Natural killer cell (primary cell): ENCODE results near the gene APH1A. TPM values are rescaled to one million over a fixed set of nuclear protein-coding genes. Genes with fewer than 3 reads are reported as not detected.

Source experiments
- ATAC-seq, 3 donors: fragments of 150-1000 bp in 2 of 3; fragments of 200-7000 bp in 1 of 3; cut with Tn5 transposase; 1 replicate in 1 of 3; 2 replicates in 2 of 3; pipeline ENCODE4 v1.10.0; 2021; ENCODE audit warnings: mild to moderate bottlenecking in 2 of 3, moderate library complexity in 2 of 3
- DNase-seq, 2 donors: peaks; one replicate each; pipeline versions ENCODE4 v3.0.0 to v3.0.0-alpha.2; 2013 to 2021; ENCODE audit warnings: mixed read lengths in 1 of 2
- H3K27ac ChIP-seq: one replicate; pipeline ENCODE4 v1.5.1; 2013; ENCODE audit warnings: mild to moderate bottlenecking, low read length
- H3K27me3 ChIP-seq: one replicate; pipeline ENCODE4 v1.6.1; 2013; ENCODE audit warnings: low read length; ENCODE audit not compliant: control insufficient read depth, insufficient read depth
- H3K36me3 ChIP-seq: one replicate; pipeline ENCODE4 v1.6.1; 2013; ENCODE audit warnings: low read length; ENCODE audit not compliant: control insufficient read depth, insufficient read depth
- H3K4me1 ChIP-seq: one replicate; pipeline ENCODE4 v1.6.1; 2013; ENCODE audit warnings: low read length; ENCODE audit not compliant: control insufficient read depth, insufficient read depth
- H3K4me3 ChIP-seq: one replicate; pipeline ENCODE4 v1.5.1; 2013; ENCODE audit warnings: low read length
- H3K9me3 ChIP-seq: one replicate; pipeline ENCODE4 v1.6.1; 2013; ENCODE audit warnings: low read length; ENCODE audit not compliant: control insufficient read depth, insufficient read depth
- H3K27ac Mint-ChIP-seq, 2 donors: one replicate each; pipeline ENCODE4 v1.8.0; 2022; ENCODE audit warnings: mild to moderate bottlenecking in 2 of 2, mixed read lengths in 2 of 2, moderate library complexity in 1 of 2
- H3K27me3 Mint-ChIP-seq, 2 donors: one replicate each; pipeline ENCODE4 v1.8.0; 2022; ENCODE audit warnings: low read depth in 2 of 2, mixed read lengths in 2 of 2
- H3K36me3 Mint-ChIP-seq: one replicate; pipeline ENCODE4 v1.8.0; 2022; ENCODE audit warnings: mixed read lengths
- H3K4me1 Mint-ChIP-seq, 2 donors: one replicate each; pipeline ENCODE4 v1.8.0; 2022; ENCODE audit warnings: mixed read lengths in 2 of 2
- H3K4me3 Mint-ChIP-seq: one replicate; pipeline ENCODE4 v1.8.0; 2022; ENCODE audit warnings: mild to moderate bottlenecking, moderate library complexity, mixed read lengths
- H3K9me3 Mint-ChIP-seq, 2 donors: one replicate each; pipeline ENCODE4 v1.8.0; 2022; ENCODE audit warnings: mixed read lengths in 2 of 2
- WGBS: methylation state at CpG from one replicate; pipeline ENCODE4 v1.1.7; 2013; ENCODE audit warnings: missing lambda C conversion rate; ENCODE audit not compliant: insufficient coverage; 5-methylcytosine and 5-hydroxymethylcytosine counted together
- intact Hi-C: fragments of 100-400 bp; cut with micrococcal nuclease; formaldehyde crosslinking; loops from one replicate; pipeline ENCODE4 v1.14.2; 2022
- total RNA-seq, 4 donors: library from RNA; stranded (reverse); fragments of 120-200 nt in 1 of 4; gene quantifications; one replicate each; pipeline versions ENCODE4 v1.2.3 to v1.2.4, GENCODE V29; 2013 to 2022
- TF ChIP-seq, protein P1 (sequence below): fragments of 200-600 bp; IDR thresholded peaks from one replicate; pipeline ENCODE4 v1.8.0; 2022; ENCODE audit warnings: antibody characterized with exemption

Gene APH1A
- total RNA-seq, 3 donors from 2014 or later (not counting 1 experiment from before 2014, with no cell fraction given) = 133 to 153 (median 143) TPM

DNA sequence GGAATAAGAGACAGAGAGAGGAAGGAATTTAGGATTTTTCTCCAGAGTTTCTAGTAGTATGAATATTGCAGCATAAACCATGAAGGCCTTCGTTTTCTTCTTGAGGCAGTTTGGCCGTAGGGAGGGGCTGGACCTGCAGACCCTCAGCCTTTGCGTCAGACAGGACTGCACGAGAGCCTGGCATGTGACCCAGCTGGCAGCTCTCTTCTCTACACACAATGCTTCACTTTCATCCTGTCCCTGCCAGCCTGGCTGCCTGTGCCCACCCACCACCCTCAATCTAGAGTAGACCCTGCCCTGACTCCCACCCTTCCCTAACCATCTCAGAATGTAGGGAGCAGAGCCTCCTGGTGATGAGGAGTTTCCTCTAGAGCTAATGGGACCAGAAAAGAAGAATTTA lies 9.6 kb downstream of the APH1A start:
- no peak for ATAC-seq
- H3K4me3 Mint-ChIP-seq = no peak overlapping the region
- no peak overlapping the region for H3K27ac Mint-ChIP-seq
- no peaks in the 10 kb centered on the region for H3K9me3 Mint-ChIP-seq
- H3K36me3 ChIP-seq = no peaks in the 10 kb centered on the region
- H3K4me1 Mint-ChIP-seq = peaks cover 12 to 13% of the 10 kb centered on the region in 2 donors
- H3K27me3 Mint-ChIP-seq = peaks cover 32 to 34% of the 10 kb centered on the region in 2 donors
- H3K4me3 ChIP-seq = no peak overlapping the region
- H3K27me3 ChIP-seq = peaks cover 36% of the 10 kb centered on the region
- H3K36me3 Mint-ChIP-seq = no peaks in the 10 kb centered on the region
- H3K9me3 ChIP-seq = no peaks in the 10 kb centered on the region
- no peak overlapping the region for H3K27ac ChIP-seq
- 75% methylated on average over 4 of the region's 4 CpGs for WGBS
- no peak for DNase-seq
- peaks cover 13% of the 10 kb centered on the region for H3K4me1 ChIP-seq
- intact Hi-C loops = loop anchor here (5.0 to 10.0 kb wide), 3 partner anchors 63 to 738 kb away; partner anchors contain the start of genes ENSA and PRPF3
- TF ChIP-seq, protein P1, sequence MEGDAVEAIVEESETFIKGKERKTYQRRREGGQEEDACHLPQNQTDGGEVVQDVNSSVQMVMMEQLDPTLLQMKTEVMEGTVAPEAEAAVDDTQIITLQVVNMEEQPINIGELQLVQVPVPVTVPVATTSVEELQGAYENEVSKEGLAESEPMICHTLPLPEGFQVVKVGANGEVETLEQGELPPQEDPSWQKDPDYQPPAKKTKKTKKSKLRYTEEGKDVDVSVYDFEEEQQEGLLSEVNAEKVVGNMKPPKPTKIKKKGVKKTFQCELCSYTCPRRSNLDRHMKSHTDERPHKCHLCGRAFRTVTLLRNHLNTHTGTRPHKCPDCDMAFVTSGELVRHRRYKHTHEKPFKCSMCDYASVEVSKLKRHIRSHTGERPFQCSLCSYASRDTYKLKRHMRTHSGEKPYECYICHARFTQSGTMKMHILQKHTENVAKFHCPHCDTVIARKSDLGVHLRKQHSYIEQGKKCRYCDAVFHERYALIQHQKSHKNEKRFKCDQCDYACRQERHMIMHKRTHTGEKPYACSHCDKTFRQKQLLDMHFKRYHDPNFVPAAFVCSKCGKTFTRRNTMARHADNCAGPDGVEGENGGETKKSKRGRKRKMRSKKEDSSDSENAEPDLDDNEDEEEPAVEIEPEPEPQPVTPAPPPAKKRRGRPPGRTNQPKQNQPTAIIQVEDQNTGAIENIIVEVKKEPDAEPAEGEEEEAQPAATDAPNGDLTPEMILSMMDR = no peak

DNA sequence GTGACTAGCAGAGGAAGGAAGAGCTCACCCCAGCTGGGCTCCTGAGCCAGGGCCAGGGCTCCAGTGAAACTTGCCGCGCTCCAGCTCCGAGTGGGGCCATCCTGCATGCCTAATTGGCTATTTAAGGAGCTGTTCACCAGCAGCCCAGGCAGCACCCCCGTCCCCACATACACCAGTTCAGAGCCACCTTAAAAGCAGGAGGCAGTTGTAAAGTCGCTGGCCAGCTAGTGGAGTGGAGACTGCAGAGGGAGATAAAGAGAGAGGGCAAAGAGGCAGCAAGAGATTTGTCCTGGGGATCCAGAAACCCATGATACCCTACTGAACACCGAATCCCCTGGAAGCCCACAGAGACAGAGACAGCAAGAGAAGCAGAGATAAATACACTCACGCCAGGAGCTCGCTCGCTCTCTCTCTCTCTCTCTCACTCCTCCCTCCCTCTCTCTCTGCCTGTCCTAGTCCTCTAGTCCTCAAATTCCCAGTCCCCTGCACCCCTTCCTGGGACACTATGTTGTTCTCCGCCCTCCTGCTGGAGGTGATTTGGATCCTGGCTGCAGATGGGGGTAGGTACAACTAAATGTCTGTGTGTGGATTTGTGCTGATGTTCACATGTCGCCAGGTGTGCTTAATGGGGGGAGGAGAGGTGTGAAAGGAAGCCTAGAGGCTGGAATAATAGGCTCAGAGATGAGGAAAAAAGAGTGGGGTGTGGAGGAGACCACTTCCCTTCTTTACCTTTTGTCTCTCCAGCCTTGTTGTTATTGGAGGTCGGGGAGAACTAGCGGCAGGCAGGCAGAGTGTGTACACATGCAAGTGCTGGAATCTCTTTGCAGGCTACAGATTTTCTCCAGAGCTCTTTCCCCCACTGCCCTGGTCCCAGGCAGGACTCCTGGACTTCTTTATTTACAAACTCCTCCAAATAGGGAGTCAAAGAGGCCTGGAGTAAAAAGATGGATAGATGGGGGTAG lies 10.9 kb downstream of the APH1A start, which contains the start of gene CA14:
TSS of gene CA14 (plus strand) at position 151 of the 962 bp plus-strand sequence. CDS start at position 506, 355 bp downstream.
- peaks cover 13% of the 10 kb centered on the region for H3K4me1 ChIP-seq
- H3K4me3 ChIP-seq = no peak within 1 kb of the TSS
- H3K27me3 ChIP-seq = peaks cover 36% of the 10 kb centered on the region
- Mint-ChIP-seq H3K36me3 (no peaks in the 10 kb centered on the region), H3K4me3 (no peak within 1 kb of the TSS), H3K27me3 (peaks cover 32 to 34% of the 10 kb centered on the region in 2 donors), H3K27ac (no peak within 1 kb of the TSS), H3K4me1 (peaks cover 12 to 13% of the 10 kb centered on the region in 2 donors), H3K9me3 (no peaks in the 10 kb centered on the region)
- H3K36me3 ChIP-seq = no peaks in the 10 kb centered on the region
- H3K27ac ChIP-seq = no peak within 1 kb of the TSS
- ATAC-seq = no peak
- DNase-seq = no peak
- TF ChIP-seq, protein P1 = no peak
- intact Hi-C loops = loop anchor here (5.0 to 10.0 kb wide), 3 partner anchors 64 to 739 kb away; partner anchors contain the start of genes ENSA and PRPF3
- no peaks in the 10 kb centered on the region for H3K9me3 ChIP-seq
- 50% methylated on average over 9 of the region's 13 CpGs for WGBS

DNA sequence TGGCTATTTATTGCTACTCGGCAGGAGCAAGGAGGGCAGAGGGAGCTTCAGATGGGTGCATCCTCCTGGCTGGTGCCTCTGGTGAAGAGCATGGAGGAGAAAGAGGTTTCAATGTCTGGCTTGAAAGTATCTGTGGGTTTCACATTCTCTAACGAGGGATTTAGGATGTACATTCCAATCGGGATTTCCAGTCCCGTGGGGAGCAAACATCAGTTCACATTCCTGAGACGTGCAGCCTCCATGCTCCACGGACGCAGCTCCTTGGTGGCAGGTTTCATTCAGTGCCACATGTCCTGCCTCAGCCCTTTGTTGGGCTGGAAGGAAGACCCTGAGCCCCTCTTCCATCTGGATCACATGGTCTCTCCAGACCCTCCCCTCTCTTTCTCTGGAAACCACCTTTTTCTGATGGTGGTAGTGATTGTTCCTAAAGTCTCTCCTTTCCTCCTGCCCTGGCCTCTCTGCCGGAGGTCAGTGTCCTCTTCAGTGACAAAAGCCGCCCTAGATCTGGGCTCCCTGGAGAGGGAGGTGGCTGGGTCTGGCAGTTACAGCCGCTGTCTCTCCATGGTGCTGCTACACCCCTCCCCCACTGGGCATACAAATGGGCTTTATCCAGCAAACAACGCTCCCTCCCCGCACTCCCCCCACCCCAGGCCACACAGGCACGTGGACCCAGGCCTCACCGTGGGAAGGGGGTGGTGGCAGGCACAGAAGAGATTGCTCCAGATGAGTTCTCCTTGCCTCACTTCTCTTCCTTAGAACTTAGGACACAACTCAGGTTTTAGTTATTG lies 12.1 kb downstream of the APH1A start:
- Histone ChIP-seq H3K4me1 (peaks cover 13% of the 10 kb centered on the region), H3K27ac (no peak overlapping the region), H3K36me3 (no peaks in the 10 kb centered on the region), H3K27me3 (peaks cover 36% of the 10 kb centered on the region), H3K9me3 (no peaks in the 10 kb centered on the region), H3K4me3 (no peak overlapping the region)
- Mint-ChIP-seq H3K27ac (no peak overlapping the region), H3K4me3 (no peak overlapping the region), H3K4me1 (peaks cover 12 to 13% of the 10 kb centered on the region in 2 donors), H3K27me3 (peaks cover 32 to 34% of the 10 kb centered on the region in 2 donors), H3K9me3 (no peaks in the 10 kb centered on the region), H3K36me3 (no peaks in the 10 kb centered on the region)
- DNase-seq (no peak), ATAC-seq (no peak)
- TF ChIP-seq, protein P1 = no peak
- WGBS = 21% methylated on average over 14 of the region's 14 CpGs
- intact Hi-C loops = loop anchor here (5.0 to 10.0 kb wide), 3 partner anchors 66 to 741 kb away; partner anchors contain the start of genes ENSA and PRPF3
